ENCODE data around the gene ATP8B4. TPM values are rescaled to one million over a fixed set of nuclear protein-coding genes. Genes with fewer than 3 reads are reported as not detected.

Gene ATP8B4
- polyA plus RNA-seq, 1 donor (not counting 4 experiments of a cell fraction or from before 2014, with no cell fraction given), result 0.05 TPM

DNA sequence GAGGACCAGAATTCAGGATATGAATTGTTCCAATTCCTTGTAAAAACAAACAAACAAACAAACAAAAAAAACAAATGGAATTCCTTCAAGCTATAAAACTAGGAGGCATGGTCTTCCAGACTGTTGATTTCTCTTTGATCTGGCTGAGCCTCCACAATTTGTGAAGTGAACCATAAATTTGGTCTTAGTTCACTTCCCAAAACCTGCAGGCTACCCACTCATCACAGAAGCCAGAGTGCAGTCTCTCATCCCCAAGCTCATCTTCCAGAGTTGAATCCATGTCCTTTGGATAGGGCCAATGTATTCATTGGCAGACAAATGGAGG is 294.3 kb downstream of the ATP8B4 start:
- H4K20me1 ChIP-seq (ENCODE audit: control insufficient read depth, extremely low read depth, insufficient read depth, low read length), result no peaks in the 10 kb centered on the region
- no peaks in the 10 kb centered on the region for H3K9me1 ChIP-seq (ENCODE audit: control insufficient read depth, extremely low read depth, insufficient read depth, low read length)
- H3K4me3 ChIP-seq (ENCODE audit: control insufficient read depth in 2 of 3, extremely low read depth in 1 of 3, insufficient read depth in 2 of 3, low read depth in 1 of 3, low read length in 3 of 3), result no peak overlapping the region
- H3K4me1 ChIP-seq (ENCODE audit: control insufficient read depth, extremely low read depth, insufficient read depth, low read length), result no peaks in the 10 kb centered on the region
- no peaks in the 10 kb centered on the region for H3K36me3 ChIP-seq (ENCODE audit: control insufficient read depth in 2 of 2, extremely low read depth in 1 of 2, insufficient read depth in 2 of 2, low read length in 2 of 2)
- no peaks in the 10 kb centered on the region for H3K79me2 ChIP-seq (ENCODE audit: control insufficient read depth, insufficient read depth, low read length)
- no peak overlapping the region for H3K4me2 ChIP-seq (ENCODE audit: control insufficient read depth, extremely low read depth, insufficient read depth, low read depth, low read length)
- H3K27me3 ChIP-seq (ENCODE audit: control insufficient read depth, extremely low read depth, insufficient read depth, low read length), result no peaks in the 10 kb centered on the region
- H3K9ac ChIP-seq (ENCODE audit: control insufficient read depth, extremely low read depth, insufficient read depth, low read length), result no peak overlapping the region
- TF ChIP-seq, protein P1, sequence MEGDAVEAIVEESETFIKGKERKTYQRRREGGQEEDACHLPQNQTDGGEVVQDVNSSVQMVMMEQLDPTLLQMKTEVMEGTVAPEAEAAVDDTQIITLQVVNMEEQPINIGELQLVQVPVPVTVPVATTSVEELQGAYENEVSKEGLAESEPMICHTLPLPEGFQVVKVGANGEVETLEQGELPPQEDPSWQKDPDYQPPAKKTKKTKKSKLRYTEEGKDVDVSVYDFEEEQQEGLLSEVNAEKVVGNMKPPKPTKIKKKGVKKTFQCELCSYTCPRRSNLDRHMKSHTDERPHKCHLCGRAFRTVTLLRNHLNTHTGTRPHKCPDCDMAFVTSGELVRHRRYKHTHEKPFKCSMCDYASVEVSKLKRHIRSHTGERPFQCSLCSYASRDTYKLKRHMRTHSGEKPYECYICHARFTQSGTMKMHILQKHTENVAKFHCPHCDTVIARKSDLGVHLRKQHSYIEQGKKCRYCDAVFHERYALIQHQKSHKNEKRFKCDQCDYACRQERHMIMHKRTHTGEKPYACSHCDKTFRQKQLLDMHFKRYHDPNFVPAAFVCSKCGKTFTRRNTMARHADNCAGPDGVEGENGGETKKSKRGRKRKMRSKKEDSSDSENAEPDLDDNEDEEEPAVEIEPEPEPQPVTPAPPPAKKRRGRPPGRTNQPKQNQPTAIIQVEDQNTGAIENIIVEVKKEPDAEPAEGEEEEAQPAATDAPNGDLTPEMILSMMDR (optimal IDR thresholded peaks at IDR 0.05 in 1 of 3, IDR thresholded peaks at IDR 0.05 in 1 of 3, conservative IDR thresholded peaks at IDR 0.05 in 1 of 3; ENCODE audit: extremely low read depth in 1 of 3, insufficient read depth in 2 of 3, low read length in 3 of 3), result no peak
- no peak for TF ChIP-seq EZH2 (IDR thresholded peaks at IDR 0.05; ENCODE audit: low read length)
- dilution Hi-C loops (cut with MboI; ENCODE audit: extremely low pct_ligation_motif_present, low sequenced_read_pairs), result no loop called here
- no peak overlapping the region for H3K27ac ChIP-seq (ENCODE audit: control insufficient read depth, insufficient read depth, low read length)
- no peak for DNase-seq (ENCODE audit: low read depth, low spot score)
- no peak for FAIRE-seq
- H2AFZ ChIP-seq (ENCODE audit: control insufficient read depth, low read length), result no peak overlapping the region
- H3K9me3 ChIP-seq (ENCODE audit: control insufficient read depth, low read depth, low read length), result no peaks in the 10 kb centered on the region

DNA sequence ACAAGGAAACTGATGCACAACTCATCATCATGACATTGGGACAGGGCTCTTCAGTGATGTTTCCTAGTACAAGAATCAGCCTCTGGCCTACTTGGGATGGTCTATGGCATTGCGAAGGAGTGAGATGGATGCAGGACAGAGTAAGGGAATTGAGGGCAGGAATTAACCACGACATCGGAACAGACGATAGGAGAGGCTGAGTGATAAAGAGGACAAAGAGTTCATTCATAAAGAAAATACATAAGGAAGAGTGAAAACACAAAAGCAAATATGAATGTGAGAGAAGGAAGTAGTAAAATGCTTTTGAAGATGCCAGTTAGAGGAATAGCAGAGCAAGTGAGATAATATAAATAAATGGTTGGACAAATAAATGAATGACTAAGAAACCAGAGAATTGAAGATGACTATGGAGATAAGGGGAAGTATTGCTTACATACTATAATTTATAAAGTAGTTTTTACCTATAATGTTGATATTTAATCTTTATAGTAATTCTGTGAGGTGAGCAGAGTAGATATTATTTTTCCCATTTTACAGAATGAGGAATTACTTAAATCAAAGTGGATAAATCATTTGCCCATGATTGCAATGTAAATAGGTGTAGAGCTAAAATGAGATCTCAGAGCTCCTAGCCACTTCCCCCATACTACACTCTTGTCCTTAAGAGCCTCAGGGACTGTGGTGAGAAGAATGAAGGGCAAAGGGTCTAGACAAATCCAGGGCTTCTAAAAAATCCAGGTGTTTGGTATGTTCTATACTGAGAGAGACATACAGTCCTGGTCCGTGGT is 294.9 kb downstream of the ATP8B4 start:
- H3K4me3 ChIP-seq (ENCODE audit: control insufficient read depth in 2 of 3, extremely low read depth in 1 of 3, insufficient read depth in 2 of 3, low read depth in 1 of 3, low read length in 3 of 3), result no peak overlapping the region
- H3K9me3 ChIP-seq (ENCODE audit: control insufficient read depth, low read depth, low read length), result no peaks in the 10 kb centered on the region
- no peaks in the 10 kb centered on the region for H3K36me3 ChIP-seq (ENCODE audit: control insufficient read depth in 2 of 2, extremely low read depth in 1 of 2, insufficient read depth in 2 of 2, low read length in 2 of 2)
- H3K9me1 ChIP-seq (ENCODE audit: control insufficient read depth, extremely low read depth, insufficient read depth, low read length), result no peaks in the 10 kb centered on the region
- no peak overlapping the region for H2AFZ ChIP-seq (ENCODE audit: control insufficient read depth, low read length)
- no peaks in the 10 kb centered on the region for H3K79me2 ChIP-seq (ENCODE audit: control insufficient read depth, insufficient read depth, low read length)
- dilution Hi-C loops (cut with MboI; ENCODE audit: extremely low pct_ligation_motif_present, low sequenced_read_pairs), result no loop called here
- no peak overlapping the region for H3K9ac ChIP-seq (ENCODE audit: control insufficient read depth, extremely low read depth, insufficient read depth, low read length)
- no peaks in the 10 kb centered on the region for H3K4me1 ChIP-seq (ENCODE audit: control insufficient read depth, extremely low read depth, insufficient read depth, low read length)
- DNase-seq (ENCODE audit: low read depth, low spot score) (no peak), FAIRE-seq (no peak)
- H3K27me3 ChIP-seq (ENCODE audit: control insufficient read depth, extremely low read depth, insufficient read depth, low read length), result no peaks in the 10 kb centered on the region
- H3K4me2 ChIP-seq (ENCODE audit: control insufficient read depth, extremely low read depth, insufficient read depth, low read depth, low read length), result no peak overlapping the region
- H3K27ac ChIP-seq (ENCODE audit: control insufficient read depth, insufficient read depth, low read length), result no peak overlapping the region
- TF ChIP-seq EZH2 (IDR thresholded peaks at IDR 0.05; ENCODE audit: low read length), result no peak
- TF ChIP-seq, protein P1 (optimal IDR thresholded peaks at IDR 0.05 in 1 of 3, IDR thresholded peaks at IDR 0.05 in 1 of 3, conservative IDR thresholded peaks at IDR 0.05 in 1 of 3; ENCODE audit: extremely low read depth in 1 of 3, insufficient read depth in 2 of 3, low read length in 3 of 3), result no peak
- no peaks in the 10 kb centered on the region for H4K20me1 ChIP-seq (ENCODE audit: control insufficient read depth, extremely low read depth, insufficient read depth, low read length)
